Lung (tissue), 12 donors: ENCODE measurements around the gene SMYD4. TPM values are rescaled to one million over a fixed set of nuclear protein-coding genes. Genes with fewer than 3 reads are reported as not detected.
A peak's percentile ranks its signal among the peaks of the same experiment; 100 is the strongest.

Source experiments
- ATAC-seq: fragments of 200-7000 bp; cut with Tn5 transposase; one replicate; pipeline ENCODE4 v1.9.1; 2020; ENCODE audit warnings: moderate number of reproducible peaks; ENCODE audit not compliant: insufficient read depth, low FRiP score
- DNase-seq, 3 donors: peaks; one replicate each; pipeline ENCODE4 v3.0.0-alpha.2; 2013 to 2017
- H3K27ac ChIP-seq, 2 donors: one replicate each; pipeline ENCODE4 v1.5.1; 2013; ENCODE audit warnings: mild to moderate bottlenecking in 2 of 2, moderate library complexity in 2 of 2, control low read depth in 1 of 2, inconsistent platforms in 1 of 2, low read depth in 1 of 2, low read length in 1 of 2
- H3K27me3 ChIP-seq, 3 donors: one replicate each; pipeline ENCODE4 v1.5.1; 2013; ENCODE audit warnings: low read length in 2 of 3; ENCODE audit not compliant: control insufficient read depth in 3 of 3, insufficient read depth in 3 of 3
- H3K36me3 ChIP-seq, 4 donors: one replicate each; pipeline ENCODE4 v1.5.1; 2013; ENCODE audit warnings: low read length in 4 of 4, mild to moderate bottlenecking in 1 of 4, moderate library complexity in 1 of 4; ENCODE audit not compliant: control insufficient read depth in 4 of 4, insufficient read depth in 4 of 4
- H3K4me1 ChIP-seq, 5 donors: one replicate each; pipeline ENCODE4 v1.5.1; 2013; ENCODE audit warnings: low read length in 5 of 5, mild to moderate bottlenecking in 2 of 5, moderate library complexity in 1 of 5; ENCODE audit not compliant: control insufficient read depth in 5 of 5, insufficient read depth in 5 of 5
- H3K4me3 ChIP-seq: one replicate; pipeline ENCODE4 v1.5.1; 2013; ENCODE audit warnings: mild to moderate bottlenecking, control low read depth, moderate library complexity
- H3K9ac ChIP-seq, 2 donors: one replicate each; pipeline ENCODE4 v1.5.1; 2013; ENCODE audit warnings: low read length in 2 of 2, control low read depth in 1 of 2; ENCODE audit not compliant: insufficient read depth in 1 of 2
- H3K9me3 ChIP-seq, 4 donors: one replicate each; pipeline ENCODE4 v1.5.1; 2013; ENCODE audit warnings: low read length in 3 of 4, mild to moderate bottlenecking in 1 of 4, moderate library complexity in 1 of 4; ENCODE audit not compliant: control insufficient read depth in 4 of 4, insufficient read depth in 3 of 4
- CTCF ChIP-seq: IDR thresholded peaks from 2 replicates; pipeline ENCODE4 v1.5.1; 2012; ENCODE audit warnings: mild to moderate bottlenecking; ENCODE audit errors: control extremely low read depth, extremely low read depth
- WGBS, 2 donors: extraction: QIAGEN DNeasy Blood & Tissue Kit; methylation state at CpG; one replicate each; pipeline ENCODE4 v1.1.7; 2013; 5-methylcytosine and 5-hydroxymethylcytosine counted together
- polyA plus RNA-seq, 2 donors: library from polyadenylated mRNA; stranded (reverse); fragments of 200-250 nt; gene quantifications; one replicate each; pipeline ENCODE4 v1.2.1, GENCODE V29; 2013
- total RNA-seq, 2 donors: library from RNA; depleted of rRNA in 1 of 2; stranded (reverse); fragments of >200 nt in 1 of 2; gene quantifications; one replicate each; pipeline ENCODE4 v1.2.1, GENCODE V29; 2014 to 2021
- donor health status: control.
- donor health status: control.
- donor health status: Bipolar disorder and iron deficiency.
- donor health status: healthy.
- donor health status: DM: yes; HTN: yes; CAD: no.

The SMYD4 gene
- total and polyA plus RNA-seq, 4 donors = 7.5 to 18.2 (median 11.2) TPM

GRCh38 chr17:1829216-1829591 is 498 bp downstream of the SMYD4 start:
- no peaks in the 10 kb centered on the region for H3K27me3 ChIP-seq
- WGBS, 2 donors = 0 to 3% methylated on average over 13 of the region's 13 CpGs
- ATAC-seq (no peak), DNase-seq (peak in 1 of 3 donors; percentile 14)
- no peaks in the 10 kb centered on the region for H3K9me3 ChIP-seq
- peaks cover 0 to 8% (median 4%) of the 10 kb centered on the region in 4 donors for H3K36me3 ChIP-seq
- H3K9ac ChIP-seq = peak overlapping the region; percentile 66 to 73
- H3K4me1 ChIP-seq = peaks cover 0 to 10% (median 7%) of the 10 kb centered on the region in 5 donors
- no peak for TF ChIP-seq CTCF
- H3K4me3 ChIP-seq = peak overlapping the region; percentile 79
- peak overlapping the region; percentile 81 to 87 for H3K27ac ChIP-seq

GRCh38 chr17:1820528-1821252 is 9.0 kb downstream of the SMYD4 start:
- no peak for TF ChIP-seq CTCF
- DNase-seq (peak in 1 of 3 donors; percentile 10), ATAC-seq (no peak)

GRCh38 chr17:1813088-1813487 is 16.6 kb downstream of the SMYD4 start:
- H3K9me3 ChIP-seq = no peaks in the 10 kb centered on the region
- no peak overlapping the region for H3K4me3 ChIP-seq
- no peak overlapping the region for H3K9ac ChIP-seq
- no peaks in the 10 kb centered on the region for H3K27me3 ChIP-seq
- no peak overlapping the region for H3K27ac ChIP-seq
- 81 to 87% methylated on average over 5 of the region's 5 CpGs for WGBS, 2 donors
- peaks cover 4 to 10% (median 8%) of the 10 kb centered on the region in 4 donors for H3K36me3 ChIP-seq
- no peaks in the 10 kb centered on the region for H3K4me1 ChIP-seq
- TF ChIP-seq CTCF = no peak
- DNase-seq (no peak), ATAC-seq (no peak)

More at GRCh38 chr17:1820528-1821252, 9.0 kb downstream of the SMYD4 start:
- WGBS, 2 donors = 72 to 79% methylated on average over 7 of the region's 7 CpGs
- no peak overlapping the region for H3K27ac ChIP-seq
- H3K9me3 ChIP-seq = no peaks in the 10 kb centered on the region
- H3K4me3 ChIP-seq = no peak overlapping the region
- peaks cover 0 to 5% (median 4%) of the 10 kb centered on the region in 4 donors for H3K36me3 ChIP-seq
- H3K4me1 ChIP-seq = peaks cover 0 to 3% (median 0%) of the 10 kb centered on the region in 5 donors
- no peaks in the 10 kb centered on the region for H3K27me3 ChIP-seq
- no peak overlapping the region for H3K9ac ChIP-seq
